ENCODE measurements around the gene SYT17.

DNA sequence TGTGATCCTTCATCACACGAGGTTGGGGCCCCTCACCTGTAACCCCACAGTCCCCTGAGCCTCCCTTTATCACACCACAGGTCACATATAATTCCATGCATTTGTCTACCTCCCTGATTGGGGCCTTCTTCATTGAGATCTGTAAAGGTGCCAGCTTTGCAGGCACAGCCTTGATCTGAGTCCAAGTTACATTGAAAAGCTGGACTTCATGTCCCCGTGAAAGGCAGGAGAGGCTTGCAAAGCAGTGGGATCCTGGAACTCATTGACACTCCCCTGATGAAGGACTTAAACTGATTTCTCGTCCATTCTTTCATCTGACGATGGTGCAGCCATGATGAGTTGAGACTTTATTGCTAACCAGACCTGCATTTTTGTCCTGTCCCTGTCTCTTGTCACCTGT, 3.8 kb upstream of the SYT17 start:
- no peak for TF ChIP-seq REST (tag by site-specific recombination; IDR thresholded peaks at IDR 0.05)
- no peak for TF ChIP-seq CTCF (tag by site-specific recombination; IDR thresholded peaks at IDR 0.05)
- TF ChIP-seq, protein P1, sequence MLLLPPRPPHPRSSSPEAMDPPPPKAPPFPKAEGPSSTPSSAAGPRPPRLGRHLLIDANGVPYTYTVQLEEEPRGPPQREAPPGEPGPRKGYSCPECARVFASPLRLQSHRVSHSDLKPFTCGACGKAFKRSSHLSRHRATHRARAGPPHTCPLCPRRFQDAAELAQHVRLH (tag by site-specific recombination; IDR thresholded peaks at IDR 0.05): no peak
- TF ChIP-seq ZNF777 (tag by site-specific recombination; IDR thresholded peaks at IDR 0.05; ENCODE audit: borderline replicate concordance): no peak
- no peak for TF ChIP-seq ZNF221 (tag by site-specific recombination; IDR thresholded peaks at IDR 0.05; ENCODE audit: borderline replicate concordance)
- no peak for TF ChIP-seq ZNF660 (tag by site-specific recombination; IDR thresholded peaks at IDR 0.05)
- no peak for TF ChIP-seq ZNF501 (tag by site-specific recombination; IDR thresholded peaks at IDR 0.05)
